NCI-H69 (cell line): Measurements from ENCODE around the gene MLLT10.
"Not testable (repeated sequence)": the region's sequence is repeated elsewhere in the genome, so short reads cannot be mapped to it uniquely, and the experiment has no call there.

Experiments
- DNase-seq: peaks from one replicate; lab custom pipeline; 2025; lab: John Stamatoyannopoulos, UW

Gene MLLT10

DNA sequence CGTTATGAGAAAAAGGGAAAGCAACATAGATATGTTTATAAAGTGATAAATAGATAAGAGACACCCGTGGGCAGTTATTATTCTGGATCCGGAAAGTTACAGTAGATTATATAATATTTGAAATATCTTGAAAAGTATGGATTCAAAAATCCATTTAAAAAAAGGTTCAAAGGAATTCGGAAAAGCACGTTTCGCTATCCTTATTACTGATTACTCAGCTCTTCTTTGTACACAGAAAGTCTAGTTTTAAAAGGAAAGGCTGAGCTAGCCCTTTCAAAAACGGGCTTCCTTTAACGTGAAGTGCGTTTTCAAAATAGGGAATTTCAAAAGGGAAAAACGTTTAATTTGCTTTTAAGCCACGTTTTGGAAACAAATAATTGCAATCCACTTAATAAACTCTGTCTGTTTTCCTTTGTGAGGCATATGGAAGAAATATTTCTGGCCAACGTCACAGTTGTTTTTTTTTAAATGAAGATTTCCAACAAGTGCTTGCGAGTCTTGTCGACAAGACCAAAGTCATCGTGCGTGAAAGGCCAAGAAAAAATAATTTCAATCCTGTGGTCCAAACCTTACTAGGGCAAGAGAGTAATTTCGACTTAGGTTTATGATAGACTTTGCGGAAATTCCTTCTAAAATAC is 6.3 kb upstream of the MLLT10 start:
- DNase-seq: peak; percentile 66

DNA sequence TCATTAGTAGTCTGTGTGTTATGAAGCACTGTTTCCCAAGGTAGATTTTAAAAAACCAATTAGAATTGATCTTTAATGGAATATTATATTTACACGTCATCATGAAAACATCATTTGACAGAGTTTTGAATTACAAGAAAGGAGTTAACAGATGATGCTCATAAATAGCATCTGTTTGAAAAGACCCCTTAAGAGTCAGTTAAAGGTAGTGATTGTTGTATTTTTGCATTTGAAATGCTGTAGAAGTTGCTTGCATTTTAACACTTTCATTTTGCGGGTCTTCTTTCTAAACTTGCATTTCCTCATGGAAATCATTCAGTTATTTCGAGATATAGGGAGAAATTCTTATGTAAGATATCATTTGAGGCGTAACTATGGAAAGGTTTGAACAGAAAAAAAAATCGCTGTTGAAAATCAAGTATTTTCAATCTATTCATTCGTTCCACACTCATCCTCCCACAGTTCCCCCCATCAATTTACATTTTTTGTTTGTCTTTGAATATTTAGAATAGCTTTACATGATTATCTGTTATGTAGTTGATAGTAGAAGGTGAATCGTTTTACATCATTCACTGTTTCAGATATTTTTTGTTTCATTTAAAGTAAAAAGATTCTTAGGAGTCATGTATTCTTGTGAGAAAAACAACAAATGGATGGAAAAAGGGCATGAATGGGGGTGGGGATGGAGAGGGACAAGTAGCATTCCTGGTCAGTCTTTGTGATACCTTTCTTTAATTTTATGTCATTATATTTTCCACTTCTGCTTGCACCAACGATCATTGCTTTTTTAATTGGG is 5.6 kb upstream of the MLLT10 start:
- peak; percentile 51 for DNase-seq

DNA sequence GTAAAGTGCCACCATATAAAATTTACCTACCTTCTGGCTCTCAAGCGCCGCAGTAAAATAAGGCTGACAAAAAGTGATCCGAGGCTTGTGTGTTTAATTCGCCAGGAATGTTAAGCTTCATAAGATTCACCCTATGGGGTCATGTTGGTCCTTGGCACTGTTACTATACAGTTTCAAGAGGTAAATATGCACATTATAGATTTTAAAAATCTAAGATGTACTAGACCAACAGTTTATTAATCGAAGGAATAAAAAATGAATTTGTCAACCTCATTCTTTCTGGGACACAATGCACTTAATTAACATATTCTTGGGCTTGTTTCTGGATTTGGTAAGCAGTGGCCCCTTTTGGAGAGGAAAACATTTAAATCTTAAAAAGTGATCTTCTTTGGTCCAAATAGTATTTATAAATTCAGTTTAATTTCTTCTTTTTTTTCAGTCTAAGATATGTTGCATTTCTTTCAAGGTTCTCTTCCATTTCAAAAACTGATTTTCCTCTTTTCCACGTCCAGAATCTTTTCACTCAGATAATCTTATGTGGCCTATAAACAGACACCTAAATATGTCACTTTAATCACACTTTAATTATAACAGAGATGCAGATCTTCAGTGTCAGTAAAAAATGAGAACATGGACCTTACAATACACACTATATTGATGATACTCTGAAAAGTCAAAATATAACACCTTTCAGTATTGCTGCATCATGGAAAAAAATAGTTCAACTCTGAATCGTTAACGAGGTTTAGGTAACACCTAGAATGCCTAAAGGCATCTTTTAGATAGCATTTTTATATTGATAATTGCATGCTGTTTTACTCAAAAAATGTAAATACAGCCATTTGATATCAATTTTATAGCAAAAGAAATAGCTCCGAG is 4.8 kb upstream of the MLLT10 start:
- DNase-seq: peak; percentile 71

DNA sequence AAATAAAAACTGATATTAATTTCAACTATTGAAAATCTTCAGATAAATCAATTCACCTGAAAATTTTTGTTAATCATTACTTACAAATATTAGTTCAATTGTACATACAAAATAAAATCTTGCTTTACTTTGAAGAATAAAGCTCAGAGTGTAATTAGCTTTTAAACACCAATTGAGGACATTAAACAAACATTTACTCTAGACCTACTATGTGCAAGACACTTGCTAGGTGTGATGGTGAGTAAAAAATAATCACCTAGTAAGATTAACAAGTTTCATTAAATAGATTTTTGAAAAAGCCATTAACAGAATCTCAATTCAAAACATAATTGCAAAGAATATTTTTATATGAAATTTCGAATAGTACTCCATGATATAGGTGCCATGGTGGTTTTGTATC is 3.9 kb upstream of the MLLT10 start:
- DNase-seq: no peak

- DNase-seq: peak; percentile 46
These were observed 3.4 kb upstream of the MLLT10 start for GRCh38 chr10:21530641-21531040.

GRCh38 chr10:21531164-21531563 is 2.9 kb upstream of the MLLT10 start:
- peak; percentile 33 for DNase-seq

DNA sequence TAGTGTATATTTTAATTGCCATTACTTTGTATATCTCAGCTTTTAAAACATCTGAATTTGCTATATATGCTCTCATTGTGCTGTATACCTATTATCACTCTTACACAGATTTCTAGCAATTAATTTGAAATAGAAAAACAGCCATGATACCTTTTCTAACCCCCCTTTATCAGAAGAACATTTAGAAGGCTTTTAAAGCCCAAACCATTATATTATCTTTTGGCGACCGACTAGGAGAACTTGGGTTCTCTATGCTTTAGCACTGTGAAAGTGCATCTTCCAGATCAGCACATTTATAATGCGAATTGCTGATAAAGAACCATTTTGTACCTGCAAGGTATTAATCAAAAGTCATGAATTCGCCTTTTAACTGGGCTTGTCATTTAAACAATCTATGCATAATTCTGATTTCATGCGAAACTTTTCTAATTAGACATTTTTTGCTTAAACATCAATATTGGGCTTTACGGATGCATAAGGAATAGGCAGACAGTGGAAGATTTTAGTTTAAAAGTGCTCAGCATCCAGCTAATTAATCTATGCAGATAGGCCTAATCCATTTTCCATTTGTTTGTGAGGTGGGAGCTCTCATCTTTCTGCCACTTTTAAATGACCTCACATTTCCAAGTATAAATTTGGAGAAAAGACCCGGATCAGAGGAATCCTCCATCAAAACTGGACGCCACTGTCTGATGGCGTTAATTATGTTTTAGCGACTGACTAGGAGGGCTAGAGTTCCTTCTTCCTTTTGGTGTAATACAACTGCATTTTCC is 1.2 kb upstream of the MLLT10 start:
- peak; percentile 65 for DNase-seq

DNA sequence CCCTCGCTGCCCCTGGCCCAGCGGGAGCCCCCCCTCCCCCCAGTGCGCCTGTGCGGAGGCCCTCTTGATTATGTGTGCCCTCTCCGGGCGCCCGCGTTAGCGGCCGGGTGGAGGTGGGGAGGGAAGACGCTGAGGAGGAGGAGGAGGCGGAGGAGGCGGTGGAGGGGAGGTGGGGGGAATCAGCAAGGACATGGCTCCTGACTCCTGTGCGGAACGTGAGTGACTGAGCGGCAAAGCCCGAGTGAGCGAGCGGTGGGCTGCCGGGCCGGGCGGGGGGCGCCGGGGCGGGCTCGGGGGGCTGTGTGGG is 201 bp downstream of the MLLT10 start:
- no peak for DNase-seq

DNA sequence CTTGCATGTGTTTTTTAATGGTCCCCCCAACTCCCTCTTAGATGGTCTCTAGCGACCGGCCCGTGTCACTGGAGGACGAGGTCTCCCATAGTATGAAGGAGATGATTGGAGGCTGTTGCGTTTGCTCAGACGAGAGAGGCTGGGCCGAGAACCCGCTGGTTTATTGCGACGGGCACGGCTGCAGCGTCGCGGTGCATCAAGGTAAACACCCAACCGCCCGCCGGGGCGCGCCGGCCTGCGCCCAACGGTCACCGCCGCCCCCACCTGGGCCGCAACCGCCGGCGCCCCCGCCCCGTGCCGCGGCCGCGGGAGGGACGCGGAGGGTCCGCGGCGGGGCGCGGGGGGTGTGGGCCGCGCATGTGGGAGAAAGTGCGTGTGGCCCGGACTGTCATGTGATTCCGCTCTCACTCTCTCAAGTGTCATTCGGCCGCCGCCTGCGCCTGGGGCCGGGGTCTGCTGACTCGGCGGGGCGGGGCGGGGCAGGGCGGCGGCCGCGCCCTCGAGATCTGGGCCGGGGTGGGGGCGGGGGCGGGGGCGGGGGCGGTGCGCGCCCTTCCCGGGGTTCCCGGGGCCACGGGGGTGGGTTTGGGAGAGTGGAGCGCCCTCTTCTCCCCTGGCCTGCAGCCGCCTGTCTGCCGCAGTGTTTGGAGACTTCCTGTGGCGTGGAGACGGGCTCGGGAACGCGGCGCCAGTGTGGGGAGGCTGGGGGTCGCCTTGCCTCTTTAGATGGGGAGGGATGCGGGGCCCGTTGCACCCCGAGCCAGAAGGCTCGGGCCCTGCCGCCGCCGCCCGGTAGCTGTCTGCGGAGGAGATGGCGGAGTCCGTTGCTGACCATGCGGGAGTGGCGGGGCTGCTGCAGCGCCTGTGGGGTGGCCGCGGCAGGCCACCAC is 817 bp downstream of the MLLT10 start:
- peak; percentile 87 for DNase-seq

DNA sequence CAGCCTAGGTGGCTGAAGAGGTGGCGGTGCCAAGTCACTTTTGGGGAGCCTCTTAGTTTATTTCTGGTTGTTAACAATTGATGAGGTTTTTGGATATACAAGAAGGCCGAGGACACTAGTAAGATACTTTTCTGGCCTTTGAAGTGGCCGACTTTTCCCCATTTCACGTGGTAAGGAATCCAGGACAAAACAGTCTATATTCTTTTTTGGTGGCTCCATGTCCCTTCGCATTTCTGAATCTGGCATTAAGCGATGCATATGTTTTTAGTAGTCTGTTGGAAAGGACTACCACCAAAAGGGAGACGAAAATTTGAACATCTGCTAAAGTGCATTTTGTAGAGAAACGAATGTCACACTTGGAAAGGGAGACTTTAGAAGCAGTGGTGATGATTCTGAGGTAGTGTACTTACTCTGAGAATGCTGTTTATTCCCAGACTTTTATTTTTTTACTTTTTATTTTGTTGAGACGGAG is 1.5 kb downstream of the MLLT10 start:
- no peak for DNase-seq

GRCh38 chr10:21535976-21536375 is 1.9 kb downstream of the MLLT10 start:
- DNase-seq: not testable (repeated sequence)

DNA sequence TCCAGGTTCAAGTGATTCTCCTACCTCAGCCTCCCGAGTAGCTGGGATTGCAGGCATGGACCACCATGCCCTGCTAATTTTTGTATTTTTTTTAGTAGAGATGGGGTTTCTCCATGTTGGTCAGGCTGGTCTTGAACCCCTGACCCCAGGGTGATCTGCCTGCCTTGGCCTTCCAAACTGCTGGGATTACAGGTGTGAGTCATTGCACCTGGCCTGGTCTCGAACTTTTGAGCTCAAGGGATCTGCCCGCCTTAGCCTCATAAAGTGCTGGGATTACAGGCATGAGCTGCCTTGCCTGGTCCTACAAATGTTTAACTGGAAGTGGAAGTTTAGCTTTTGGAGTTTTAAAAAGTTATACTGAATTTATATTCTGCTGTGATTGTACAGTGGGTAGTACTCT is 2.8 kb downstream of the MLLT10 start:
- DNase-seq: no peak

- not testable (repeated sequence) for DNase-seq
These were observed 6.7 kb downstream of the MLLT10 start for GRCh38 chr10:21540701-21541100.

- no peak for DNase-seq
These were observed 13.2 kb downstream of the MLLT10 start for GRCh38 chr10:21547246-21547645.

- DNase-seq: no peak
These were observed 18.6 kb downstream of the MLLT10 start for GRCh38 chr10:21552638-21553037.

DNA sequence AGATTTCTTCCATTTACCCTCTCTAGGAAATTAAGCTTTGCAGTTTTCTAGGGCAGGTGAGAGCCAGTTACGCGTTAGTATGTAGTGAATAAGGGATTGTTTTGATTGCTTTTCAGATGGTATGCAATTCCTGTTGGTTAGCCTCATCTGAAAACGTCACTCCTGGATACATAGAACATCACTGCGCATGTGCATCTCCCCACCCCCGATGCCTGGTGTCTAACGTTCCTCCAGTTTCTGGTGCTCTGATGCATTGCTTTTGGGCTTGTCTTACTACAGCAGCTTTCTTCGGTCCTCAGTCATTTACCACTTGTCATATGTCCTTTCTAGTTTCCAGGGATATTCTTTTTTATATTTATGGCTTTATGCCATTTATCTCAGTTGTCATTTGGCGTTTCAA is 22.5 kb downstream of the MLLT10 start:
- DNase-seq: no peak

DNA sequence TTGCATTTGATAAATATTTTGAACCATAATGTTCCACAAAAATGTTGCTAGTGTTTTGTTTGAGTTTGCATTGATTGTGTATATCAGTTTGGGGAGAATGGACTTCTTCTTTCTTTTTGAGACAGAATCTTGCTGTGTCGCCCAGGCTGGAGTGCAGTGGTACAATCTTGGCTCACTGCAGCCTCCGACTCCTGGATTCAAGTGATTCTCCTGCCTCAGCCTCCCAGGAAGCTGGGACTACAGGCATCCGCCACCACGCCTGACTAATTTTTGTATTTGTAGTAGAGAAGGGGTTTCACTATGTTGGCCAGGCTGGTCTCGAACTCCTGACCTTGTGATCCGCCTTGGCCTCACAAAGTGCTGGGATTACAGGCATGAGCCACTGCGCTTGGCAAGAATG is 25.0 kb downstream of the MLLT10 start:
- not testable (repeated sequence) for DNase-seq

GRCh38 chr10:21570761-21571521 is 36.9 kb downstream of the MLLT10 start:
- no peak for DNase-seq

- DNase-seq: no peak
These were observed 38.5 kb downstream of the MLLT10 start for GRCh38 chr10:21572578-21572977.

DNA sequence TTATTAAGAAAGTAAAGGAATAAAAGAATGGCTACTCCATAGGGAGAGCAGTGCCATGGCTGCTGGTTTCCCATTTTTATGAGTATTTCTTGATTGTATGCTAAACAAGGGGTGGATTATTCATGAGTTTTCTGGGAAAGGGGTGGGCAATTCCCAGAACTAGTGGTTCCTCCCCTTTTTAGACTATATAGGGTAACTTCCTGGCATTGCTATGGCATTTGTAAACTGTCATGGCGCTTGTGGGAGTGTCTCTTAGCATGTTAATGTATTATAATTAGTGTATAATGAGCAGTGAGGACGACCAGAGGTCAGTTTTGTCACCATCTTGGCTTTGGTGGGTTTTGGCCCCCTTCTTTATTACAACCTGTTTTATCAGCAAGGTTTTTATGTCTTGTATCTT is 40.5 kb downstream of the MLLT10 start:
- not testable (repeated sequence) for DNase-seq
